Glutamatergic neuron (in vitro differentiated cells): ENCODE results near the gene GNPAT. TPM values are rescaled to one million over a fixed set of nuclear protein-coding genes. Genes with fewer than 3 reads are reported as not detected.

Source experiments
- DNase-seq: peaks from one replicate; pipeline ENCODE4 v3.0.0; 2022
- H3K27ac Mint-ChIP-seq: one replicate; pipeline ENCODE4 v1.8.0; 2020; ENCODE audit warnings: mild to moderate bottlenecking, mixed read lengths, inconsistent platforms; ENCODE audit not compliant: unreplicated experiment
- H3K27me3 Mint-ChIP-seq: one replicate; pipeline ENCODE4 v1.8.0; 2020; ENCODE audit warnings: mild to moderate bottlenecking, moderate library complexity, mixed read lengths, inconsistent platforms; ENCODE audit not compliant: unreplicated experiment
- H3K36me3 Mint-ChIP-seq: one replicate; pipeline ENCODE4 v1.8.0; 2020; ENCODE audit warnings: mild to moderate bottlenecking, mixed read lengths, inconsistent platforms; ENCODE audit not compliant: unreplicated experiment
- H3K4me1 Mint-ChIP-seq: one replicate; pipeline ENCODE4 v1.8.0; 2020; ENCODE audit warnings: mild to moderate bottlenecking, low read depth, mixed read lengths, inconsistent platforms; ENCODE audit not compliant: unreplicated experiment
- H3K4me3 Mint-ChIP-seq: one replicate; pipeline ENCODE4 v1.8.0; 2020; ENCODE audit warnings: mild to moderate bottlenecking, mixed read lengths, inconsistent platforms; ENCODE audit not compliant: unreplicated experiment
- H3K9me3 Mint-ChIP-seq: one replicate; pipeline ENCODE4 v1.8.0; 2020; ENCODE audit warnings: mild to moderate bottlenecking, moderate library complexity, mixed read lengths, inconsistent platforms; ENCODE audit not compliant: unreplicated experiment
- CTCF ChIP-seq: fragments of 200-600 bp; sonication (generic); IDR thresholded peaks from one replicate; pipeline ENCODE4 v1.5.0; 2021; ENCODE audit not compliant: partially characterized antibody, unreplicated experiment
- long read RNA-seq: library from polyadenylated mRNA; unstranded; transcript quantifications from one replicate; pipeline ENCODE4 v2.0.0, GENCODE V29; 2020; ENCODE audit not compliant: unreplicated experiment
- total RNA-seq: library from RNA; stranded (reverse); fragmentation: NEBNext Ultra II Directional; extraction: Animal tissue kit (Norgen Biotek cat#: 25700); gene quantifications from one replicate; pipeline ENCODE4 v1.2.1, GENCODE V29; 2021; ENCODE audit not compliant: unreplicated experiment

Gene GNPAT
- 53.9 TPM for total RNA-seq
- long read RNA-seq, transcript GNPAT-201 (16 exons, 2,643 nt), result major isoform, 53 of 78 reads
- long read RNA-seq, partial matches to known transcripts, result 11 of 78 reads
- long read RNA-seq, other reads (novel, unspliced or antisense), result 14 of 78 reads

DNA sequence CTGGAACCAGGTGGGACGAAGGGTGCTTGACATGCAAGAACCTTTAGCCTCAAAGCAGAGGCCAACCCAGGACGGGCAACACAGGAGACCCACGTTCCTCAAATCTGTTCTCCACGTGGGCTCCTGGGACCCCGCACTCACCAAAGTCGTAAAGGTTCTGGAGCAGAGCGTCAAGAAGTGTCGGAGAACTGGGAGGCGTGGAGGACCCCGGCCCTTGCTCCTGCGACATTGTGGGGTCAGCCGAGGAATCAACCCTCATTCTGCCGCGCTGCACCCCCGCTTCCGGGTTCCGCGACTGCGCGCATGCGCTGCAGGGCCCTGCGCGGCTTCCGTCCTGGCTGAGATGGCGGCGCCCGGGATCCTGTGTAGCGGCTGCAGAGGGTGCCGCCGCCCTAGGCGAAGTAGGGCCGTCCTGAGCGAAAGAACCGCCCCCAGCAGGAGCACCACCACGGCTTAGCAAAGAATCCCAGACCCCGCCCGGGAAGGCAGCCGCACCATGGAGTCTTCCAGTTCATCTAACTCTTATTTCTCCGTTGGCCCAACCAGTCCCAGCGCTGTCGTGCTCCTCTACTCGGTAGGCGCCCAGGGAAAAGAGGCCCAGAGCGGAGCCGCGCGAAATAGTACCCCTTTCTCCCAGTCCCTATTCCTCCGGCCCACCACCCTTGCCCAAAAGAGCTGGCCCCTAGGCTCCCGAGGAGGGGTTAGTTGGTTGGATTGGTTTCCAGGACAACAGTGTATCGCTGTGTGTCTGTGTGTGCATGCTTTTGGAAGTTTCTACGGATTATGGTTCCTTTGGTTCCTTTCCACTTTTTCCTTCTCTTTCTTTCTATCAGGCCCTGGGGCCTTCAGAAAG is at the start of gene GNPAT:
TSS of gene GNPAT (plus strand) at position 330 of the 853 bp plus-strand sequence. CDS start at position 497, 167 bp downstream.
- H3K27me3 Mint-ChIP-seq, result no peaks in the 10 kb centered on the region
- H3K27ac Mint-ChIP-seq, result peak within 1 kb of the TSS; percentile 83
- no peaks in the 10 kb centered on the region for H3K9me3 Mint-ChIP-seq
- peaks cover 4% of the 10 kb centered on the region for H3K4me1 Mint-ChIP-seq
- H3K36me3 Mint-ChIP-seq, result no peaks in the 10 kb centered on the region
- no peak for TF ChIP-seq CTCF
- peak within 1 kb of the TSS; percentile 99 for H3K4me3 Mint-ChIP-seq
- peak; percentile 92 for DNase-seq

GRCh38 chr1:231192620-231193163 is 48.3 kb upstream of the GNPAT start:
- Mint-ChIP-seq H3K4me1 (no peaks in the 10 kb centered on the region), H3K4me3 (no peak overlapping the region), H3K27me3 (peaks cover 7% of the 10 kb centered on the region), H3K27ac (no peak overlapping the region), H3K9me3 (no peaks in the 10 kb centered on the region), H3K36me3 (no peaks in the 10 kb centered on the region)
- no peak for TF ChIP-seq CTCF
- no peak for DNase-seq

DNA sequence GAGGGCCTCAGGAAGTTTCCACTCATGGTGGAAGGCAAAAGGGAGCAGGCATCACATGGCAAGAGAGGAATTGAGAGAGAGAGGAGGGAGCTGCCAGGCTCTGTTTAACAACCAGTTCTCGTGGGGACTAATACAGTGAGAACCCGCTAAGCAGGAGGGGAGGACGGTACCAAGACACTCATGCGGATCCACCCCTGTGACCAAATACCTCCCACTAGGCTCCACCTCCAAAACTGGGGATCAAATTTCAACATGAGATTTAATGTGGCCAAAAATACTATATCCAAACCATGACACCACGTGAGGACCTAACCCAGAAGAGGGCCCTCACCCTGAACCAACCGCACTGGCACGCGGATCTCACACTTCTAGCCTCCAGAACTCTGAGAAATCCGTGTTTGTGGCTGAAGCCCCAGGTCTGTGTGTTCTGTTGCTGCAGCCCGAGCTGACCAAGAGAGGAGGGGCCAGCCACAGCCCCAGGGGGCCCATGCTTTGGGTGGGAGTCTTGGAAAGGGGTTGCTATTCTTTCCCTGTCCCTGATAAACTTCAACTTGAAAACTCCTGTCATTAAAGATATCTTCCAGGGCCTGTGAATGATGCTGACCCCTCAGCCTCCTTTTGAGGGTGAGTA is 47.2 kb upstream of the GNPAT start:
- H3K27me3 Mint-ChIP-seq, result peaks cover 4% of the 10 kb centered on the region
- H3K27ac Mint-ChIP-seq, result no peak overlapping the region
- H3K36me3 Mint-ChIP-seq, result no peaks in the 10 kb centered on the region
- no peak for DNase-seq
- TF ChIP-seq CTCF, result no peak
- H3K4me3 Mint-ChIP-seq, result no peak overlapping the region
- no peaks in the 10 kb centered on the region for H3K4me1 Mint-ChIP-seq
- no peaks in the 10 kb centered on the region for H3K9me3 Mint-ChIP-seq

DNA sequence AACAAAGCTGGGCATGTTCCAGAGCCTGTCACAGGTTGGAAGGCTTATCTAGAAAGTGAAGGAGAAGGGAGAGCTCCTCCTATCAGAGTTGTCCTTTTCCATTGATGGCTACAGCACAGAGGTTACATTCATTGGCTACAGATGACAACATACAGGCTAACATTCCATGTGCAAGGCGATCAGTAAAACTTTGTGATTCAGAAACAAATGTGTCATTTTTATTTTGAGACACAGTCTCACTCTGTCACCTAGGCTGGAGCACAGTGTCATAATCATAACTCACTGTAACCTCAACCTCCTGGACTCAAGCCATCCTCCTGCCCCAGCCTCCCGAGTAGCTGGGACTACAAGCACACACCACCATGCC is 46.6 kb upstream of the GNPAT start:
- H3K36me3 Mint-ChIP-seq, result no peaks in the 10 kb centered on the region
- H3K27me3 Mint-ChIP-seq, result peaks cover 5% of the 10 kb centered on the region
- DNase-seq, result no peak
- TF ChIP-seq CTCF, result no peak
- no peaks in the 10 kb centered on the region for H3K4me1 Mint-ChIP-seq
- no peaks in the 10 kb centered on the region for H3K9me3 Mint-ChIP-seq
- no peak overlapping the region for H3K27ac Mint-ChIP-seq
- no peak overlapping the region for H3K4me3 Mint-ChIP-seq
